Mesendoderm (in vitro differentiated cells): ENCODE measurements around the gene CMTM8.

Experiments used
- DNase-seq: peaks from one replicate; pipeline ENCODE4 v3.0.0; 2013
- H2AK5ac ChIP-seq: 2 replicates; pipeline ENCODE4 v1.6.1; 2013; ENCODE audit warnings: low read length, inconsistent platforms
- H2BK120ac ChIP-seq: 2 replicates; pipeline ENCODE4 v1.6.1; 2013; ENCODE audit warnings: low read depth, mild to moderate bottlenecking, low read length, moderate library complexity, mixed read lengths
- H2BK15ac ChIP-seq: replicated peaks from 2 replicates; pipeline ENCODE4 v1.6.1; 2013; ENCODE audit warnings: low read depth, mild to moderate bottlenecking, moderate library complexity
- H2BK5ac ChIP-seq: 2 replicates; pipeline ENCODE4 v1.6.1; 2013; ENCODE audit warnings: low read length, inconsistent platforms
- H3K18ac ChIP-seq: 2 replicates; pipeline ENCODE4 v1.6.1; 2013; ENCODE audit warnings: mild to moderate bottlenecking, low read length, mixed read lengths
- H3K23ac ChIP-seq: one replicate; pipeline ENCODE4 v1.6.1; 2013; ENCODE audit warnings: low read length
- H3K27ac ChIP-seq: 2 replicates; pipeline ENCODE4 v1.5.1; 2013; ENCODE audit warnings: low read depth, mild to moderate bottlenecking, inconsistent platforms, low read length, moderate library complexity
- H3K27me3 ChIP-seq: 2 replicates; pipeline ENCODE4 v1.6.1; 2013; ENCODE audit warnings: low read length, control low read depth, mild to moderate bottlenecking, inconsistent platforms; ENCODE audit not compliant: insufficient read depth, poor library complexity
- H3K36me3 ChIP-seq: 2 replicates; pipeline ENCODE4 v1.6.1; 2013; ENCODE audit warnings: low read length, inconsistent platforms; ENCODE audit not compliant: control insufficient read depth, insufficient read depth
- H3K4ac ChIP-seq: one replicate; pipeline ENCODE4 v1.6.1; 2013; ENCODE audit warnings: low read depth, mild to moderate bottlenecking, low read length, moderate library complexity
- H3K4me1 ChIP-seq: 2 replicates; pipeline ENCODE4 v1.6.1; 2013; ENCODE audit warnings: low read depth, low read length, inconsistent platforms; ENCODE audit not compliant: control insufficient read depth
- H3K4me2 ChIP-seq: 2 replicates; pipeline ENCODE4 v1.6.1; 2013; ENCODE audit warnings: low read length
- H3K4me3 ChIP-seq: 2 replicates; pipeline ENCODE4 v1.5.1; 2013; ENCODE audit warnings: mild to moderate bottlenecking, low read length
- H3K56ac ChIP-seq: one replicate; pipeline ENCODE4 v1.6.1; 2013; ENCODE audit warnings: low read length
- H3K79me1 ChIP-seq: 2 replicates; pipeline ENCODE4 v1.6.1; 2013; ENCODE audit warnings: low read length, inconsistent platforms
- H3K79me2 ChIP-seq: 2 replicates; pipeline ENCODE4 v1.6.1; 2013; ENCODE audit warnings: mild to moderate bottlenecking, low read length; ENCODE audit not compliant: control insufficient read depth, insufficient read depth
- H3K9ac ChIP-seq: 2 replicates; pipeline ENCODE4 v1.6.1; 2013; ENCODE audit warnings: low read length, inconsistent platforms
- H4K5ac ChIP-seq: one replicate; pipeline ENCODE4 v1.6.1; 2013; ENCODE audit warnings: low read length
- H4K8ac ChIP-seq: one replicate; pipeline ENCODE4 v1.6.1; 2013; ENCODE audit warnings: low read depth, mild to moderate bottlenecking, control low read depth, low read length, moderate library complexity
- WGBS: extraction: QIAGEN DNeasy Blood & Tissue Kit; methylation state at CpG from one replicate; pipeline ENCODE4 v1.1.7; 2013; ENCODE audit warnings: low lambda C conversion rate, missing lambda C conversion rate; ENCODE audit not compliant: insufficient coverage; ENCODE audit errors: extremely low coverage; 5-methylcytosine and 5-hydroxymethylcytosine counted together

Gene CMTM8

GRCh38 chr3:32349184-32349583 is 110.7 kb downstream of the CMTM8 start:
- H3K4ac ChIP-seq = no peak overlapping the region
- H3K4me2 ChIP-seq = no peak overlapping the region
- no peaks in the 10 kb centered on the region for H3K79me2 ChIP-seq
- no peak for DNase-seq
- H3K4me1 ChIP-seq = no peaks in the 10 kb centered on the region
- no peaks in the 10 kb centered on the region for H3K27me3 ChIP-seq
- H3K23ac ChIP-seq = no peak overlapping the region
- H3K36me3 ChIP-seq = no peaks in the 10 kb centered on the region
- no peak overlapping the region for H4K8ac ChIP-seq
- no peak overlapping the region for H3K56ac ChIP-seq
- no peak overlapping the region for H3K27ac ChIP-seq
- H2AK5ac ChIP-seq = no peak overlapping the region
- H3K79me1 ChIP-seq = no peaks in the 10 kb centered on the region
- H4K5ac ChIP-seq = no peak overlapping the region
- H3K4me3 ChIP-seq = no peak overlapping the region
- H3K9ac ChIP-seq = no peak overlapping the region
- no peak overlapping the region for H2BK15ac ChIP-seq
- H3K18ac ChIP-seq = no peak overlapping the region
- no peak overlapping the region for H2BK120ac ChIP-seq
- H2BK5ac ChIP-seq = no peak overlapping the region
- WGBS = no CpG with 5 or more reads among the region's 2 CpGs

GRCh38 chr3:32352563-32352962 is 114.1 kb downstream of the CMTM8 start:
- no peaks in the 10 kb centered on the region for H3K79me1 ChIP-seq
- no peaks in the 10 kb centered on the region for H3K36me3 ChIP-seq
- no peak for DNase-seq
- no peak overlapping the region for H3K27ac ChIP-seq
- no peak overlapping the region for H3K18ac ChIP-seq
- no peak overlapping the region for H2BK120ac ChIP-seq
- H3K27me3 ChIP-seq = no peaks in the 10 kb centered on the region
- no peak overlapping the region for H3K9ac ChIP-seq
- H2BK5ac ChIP-seq = no peak overlapping the region
- H3K4me1 ChIP-seq = no peaks in the 10 kb centered on the region
- no peaks in the 10 kb centered on the region for H3K79me2 ChIP-seq
- no peak overlapping the region for H3K23ac ChIP-seq
- no peak overlapping the region for H3K56ac ChIP-seq
- no peak overlapping the region for H3K4me2 ChIP-seq
- no peak overlapping the region for H2BK15ac ChIP-seq
- no peak overlapping the region for H4K5ac ChIP-seq
- no peak overlapping the region for H3K4ac ChIP-seq
- H4K8ac ChIP-seq = no peak overlapping the region
- no peak overlapping the region for H2AK5ac ChIP-seq
- no peak overlapping the region for H3K4me3 ChIP-seq

GRCh38 chr3:32353351-32353750 is 114.9 kb downstream of the CMTM8 start:
- no peak for DNase-seq
- no peak overlapping the region for H3K4ac ChIP-seq
- no peak overlapping the region for H3K18ac ChIP-seq
- H3K4me3 ChIP-seq = no peak overlapping the region
- no peak overlapping the region for H3K4me2 ChIP-seq
- H4K8ac ChIP-seq = no peak overlapping the region
- H2AK5ac ChIP-seq = no peak overlapping the region
- H2BK5ac ChIP-seq = no peak overlapping the region
- H3K79me1 ChIP-seq = no peaks in the 10 kb centered on the region
- no peaks in the 10 kb centered on the region for H3K4me1 ChIP-seq
- no peak overlapping the region for H3K23ac ChIP-seq
- no peak overlapping the region for H2BK120ac ChIP-seq
- WGBS = no CpG with 5 or more reads among the region's 2 CpGs
- H3K27me3 ChIP-seq = no peaks in the 10 kb centered on the region
- no peak overlapping the region for H2BK15ac ChIP-seq
- no peak overlapping the region for H3K9ac ChIP-seq
- no peak overlapping the region for H3K27ac ChIP-seq
- H3K56ac ChIP-seq = no peak overlapping the region
- H4K5ac ChIP-seq = no peak overlapping the region
- no peaks in the 10 kb centered on the region for H3K79me2 ChIP-seq
- no peaks in the 10 kb centered on the region for H3K36me3 ChIP-seq

- Histone ChIP-seq H3K27me3 (no peaks in the 10 kb centered on the region), H3K36me3 (no peaks in the 10 kb centered on the region), H3K18ac (no peak overlapping the region), H2AK5ac (no peak overlapping the region), H3K4ac (no peak overlapping the region), H4K5ac (no peak overlapping the region), H3K9ac (no peak overlapping the region), H2BK15ac (no peak overlapping the region), H2BK5ac (no peak overlapping the region), H3K23ac (no peak overlapping the region), H3K79me1 (no peaks in the 10 kb centered on the region), H3K56ac (no peak overlapping the region), H4K8ac (no peak overlapping the region), H3K4me2 (no peak overlapping the region), H3K4me1 (no peaks in the 10 kb centered on the region), H3K4me3 (no peak overlapping the region), H3K27ac (no peak overlapping the region), H3K79me2 (no peaks in the 10 kb centered on the region), H2BK120ac (no peak overlapping the region)
- no peak for DNase-seq
- no CpG with 5 or more reads among the region's 8 CpGs for WGBS
Observed at GRCh38 chr3:32354362-32354778, 115.9 kb downstream of the CMTM8 start.

- no peaks in the 10 kb centered on the region for H3K79me1 ChIP-seq
- H3K56ac ChIP-seq = no peak overlapping the region
- no peak overlapping the region for H2BK15ac ChIP-seq
- H3K79me2 ChIP-seq = no peaks in the 10 kb centered on the region
- H3K4ac ChIP-seq = no peak overlapping the region
- H3K27me3 ChIP-seq = no peaks in the 10 kb centered on the region
- no peak overlapping the region for H3K9ac ChIP-seq
- no peak overlapping the region for H3K27ac ChIP-seq
- H3K36me3 ChIP-seq = no peaks in the 10 kb centered on the region
- no peak overlapping the region for H3K18ac ChIP-seq
- no peak overlapping the region for H4K8ac ChIP-seq
- H3K23ac ChIP-seq = no peak overlapping the region
- H3K4me2 ChIP-seq = no peak overlapping the region
- H4K5ac ChIP-seq = no peak overlapping the region
- DNase-seq = no peak
- H2BK5ac ChIP-seq = no peak overlapping the region
- WGBS = no CpG with 5 or more reads among the region's 8 CpGs
- no peak overlapping the region for H2BK120ac ChIP-seq
- no peak overlapping the region for H3K4me3 ChIP-seq
- H2AK5ac ChIP-seq = no peak overlapping the region
- no peaks in the 10 kb centered on the region for H3K4me1 ChIP-seq
Observed at GRCh38 chr3:32355751-32356291, 117.3 kb downstream of the CMTM8 start.

GRCh38 chr3:32359766-32360492 is 121.4 kb downstream of the CMTM8 start:
- Histone ChIP-seq H2BK120ac (no peak overlapping the region), H3K18ac (no peak overlapping the region), H3K27ac (no peak overlapping the region), H3K9ac (no peak overlapping the region), H3K56ac (no peak overlapping the region), H2BK15ac (no peak overlapping the region), H4K8ac (no peak overlapping the region), H3K27me3 (no peaks in the 10 kb centered on the region), H2BK5ac (no peak overlapping the region), H3K23ac (no peak overlapping the region), H4K5ac (no peak overlapping the region), H3K4me2 (no peak overlapping the region), H3K4ac (no peak overlapping the region), H3K4me1 (peaks cover 2% of the 10 kb centered on the region), H3K79me1 (no peaks in the 10 kb centered on the region), H2AK5ac (no peak overlapping the region), H3K4me3 (no peak overlapping the region), H3K36me3 (no peaks in the 10 kb centered on the region), H3K79me2 (no peaks in the 10 kb centered on the region)
- DNase-seq = peak; percentile 94
- no CpG with 5 or more reads among the region's 5 CpGs for WGBS
